C4-2B (cell line): ENCODE measurements around the gene NR6A1.

Source experiments
- CTCF ChIP-seq: fragments of 450-650 bp; conservative IDR thresholded peaks from 2 replicates; pipeline ENCODE4 v1.5.1; 2017; ENCODE audit warnings: mild to moderate bottlenecking
- ZFX ChIP-seq: fragments of 450-650 bp; IDR thresholded peaks from 2 replicates; pipeline ENCODE4 v1.6.1; 2017

GRCh38 chr9:124695280-124695890 is 75.7 kb downstream of the NR6A1 start:
- no peak for TF ChIP-seq CTCF
- TF ChIP-seq ZFX = no peak
